MCF 10A (cell line): ENCODE data around the gene NPIPA2. TPM values are rescaled to one million over a fixed set of nuclear protein-coding genes. Genes with fewer than 3 reads are reported as not detected.
"Not testable (repeated sequence)": the region's sequence is repeated elsewhere in the genome, so short reads cannot be mapped to it uniquely, and the experiment has no call there.

Source experiments
- BruUV-seq: library from RNA; stranded (reverse); fragments of 400-500 nt; replicated peaks from 2 replicates; lab custom pipeline; 2021; lab: Mats Ljungman, UMichigan
- CTCF ChIA-PET: fragments of 300-600 bp; sonication (Branson Sonifier 250); formaldehyde crosslinking; extraction: SDS; loops from one replicate; lab custom pipeline; 2021; ENCODE audit warnings: antibody characterized with exemption, inconsistent platforms; lab: Yijun Ruan, JAX
- POLR2A ChIA-PET: fragments of 300-600, 350-650 bp; sonication (Branson Sonifier 250); formaldehyde crosslinking; extraction: SDS; loops from one replicate; lab custom pipeline; 2020; ENCODE audit warnings: antibody characterized with exemption, inconsistent platforms; lab: Yijun Ruan, JAX
- DNase-seq: peaks from one replicate; pipeline ENCODE4 v3.0.0-alpha.2; 2018; ENCODE audit not compliant: unreplicated experiment
- H3K27ac Mint-ChIP-seq: one replicate; pipeline ENCODE4 v1.8.0; 2022; ENCODE audit warnings: mild to moderate bottlenecking, low read depth, mixed read lengths; ENCODE audit not compliant: unreplicated experiment
- H3K27me3 Mint-ChIP-seq: one replicate; pipeline ENCODE4 v1.8.0; 2022; ENCODE audit warnings: mixed read lengths; ENCODE audit not compliant: insufficient read depth, unreplicated experiment
- H3K36me3 Mint-ChIP-seq: one replicate; pipeline ENCODE4 v1.8.0; 2022; ENCODE audit warnings: mild to moderate bottlenecking, moderate library complexity, mixed read lengths; ENCODE audit not compliant: insufficient read depth, unreplicated experiment
- H3K4me1 Mint-ChIP-seq: one replicate; pipeline ENCODE4 v1.8.0; 2022; ENCODE audit warnings: mixed read lengths; ENCODE audit not compliant: insufficient read depth, unreplicated experiment
- H3K4me3 Mint-ChIP-seq: one replicate; pipeline ENCODE4 v1.8.0; 2022; ENCODE audit warnings: mild to moderate bottlenecking, moderate library complexity, mixed read lengths; ENCODE audit not compliant: unreplicated experiment
- H3K9me3 Mint-ChIP-seq: one replicate; pipeline ENCODE4 v1.8.0; 2022; ENCODE audit warnings: mixed read lengths; ENCODE audit not compliant: unreplicated experiment
- intact Hi-C: fragments of 100-400 bp; cut with micrococcal nuclease; formaldehyde crosslinking; loops from 2 replicates; pipeline ENCODE4 v1.14.1; 2022
- total RNA-seq: library from RNA; stranded (reverse); gene quantifications from 2 replicates; pipeline ENCODE4 v1.2.3, GENCODE V29; 2022

Gene NPIPA2
- total RNA-seq, 1 experiment from 2014 or later, result 7.3 TPM

DNA sequence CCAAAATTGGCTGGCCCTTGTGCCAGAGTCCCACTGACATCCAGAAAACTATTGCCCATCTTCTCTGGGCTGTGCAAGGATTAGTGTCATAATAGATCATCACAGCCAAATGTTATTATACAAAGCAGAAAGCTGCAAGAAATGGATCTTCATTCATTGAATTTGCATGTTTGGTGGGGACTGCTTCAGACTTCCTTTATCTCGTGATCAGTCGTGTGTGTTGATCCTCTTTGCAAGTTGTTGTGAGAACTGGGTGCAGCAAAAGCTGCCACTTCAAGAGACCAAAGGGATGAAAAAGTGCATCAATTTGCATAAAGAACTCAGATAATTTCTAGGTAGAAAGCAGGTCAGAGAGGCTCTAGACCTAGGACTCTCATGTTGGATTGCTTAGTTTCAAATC is 61.2 kb downstream of the NPIPA2 start:
- BruUV-seq, POLR2A ChIA-PET, DNase-seq, H3K27ac Mint-ChIP-seq, H3K36me3 Mint-ChIP-seq, H3K9me3 Mint-ChIP-seq, CTCF ChIA-PET, H3K4me3 Mint-ChIP-seq, H3K4me1 Mint-ChIP-seq, intact Hi-C loops, H3K27me3 Mint-ChIP-seq: not testable (repeated sequence)

DNA sequence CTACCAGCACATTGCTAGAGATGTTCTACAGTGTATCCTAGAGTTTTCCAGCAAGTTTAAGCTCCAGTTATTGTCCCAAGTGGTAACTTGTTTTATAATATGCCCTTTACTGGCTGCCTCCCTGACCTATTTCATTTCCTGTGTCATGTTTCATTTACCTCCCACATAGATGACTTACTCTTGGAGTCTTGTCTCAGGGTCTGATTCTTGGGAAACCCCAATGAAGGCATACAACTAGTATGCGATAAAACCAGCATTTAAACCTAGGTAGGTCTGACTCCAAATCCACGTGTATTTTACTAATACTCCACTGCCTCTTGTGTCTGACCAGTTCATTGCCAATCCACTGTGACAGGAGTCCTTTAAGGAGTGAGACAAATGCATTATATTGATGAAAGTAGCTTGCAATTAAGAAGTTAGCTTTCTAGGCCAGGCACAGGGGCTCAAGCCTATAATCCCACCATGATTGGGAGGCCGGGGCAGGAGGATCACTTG is 64.9 kb downstream of the NPIPA2 start:
- CTCF ChIA-PET, intact Hi-C loops, H3K9me3 Mint-ChIP-seq, DNase-seq, POLR2A ChIA-PET, H3K36me3 Mint-ChIP-seq, BruUV-seq, H3K4me3 Mint-ChIP-seq, H3K27ac Mint-ChIP-seq, H3K4me1 Mint-ChIP-seq, H3K27me3 Mint-ChIP-seq: not testable (repeated sequence)

GRCh38 chr16:14813890-14814289 is 71.6 kb downstream of the NPIPA2 start:
- DNase-seq, H3K9me3 Mint-ChIP-seq, H3K4me3 Mint-ChIP-seq, intact Hi-C loops, H3K4me1 Mint-ChIP-seq, H3K36me3 Mint-ChIP-seq, BruUV-seq, POLR2A ChIA-PET, H3K27ac Mint-ChIP-seq, H3K27me3 Mint-ChIP-seq: not testable (repeated sequence)
- CTCF ChIA-PET, result interaction anchor here (0.6 kb wide), 1 partner anchor 645 kb away, joined by 3 read pairs; no protein-coding TSS in a partner anchor

Other genes starting within 250 kb of the NPIPA2 start
- 33.4 and 35.0 TPM in 2 replicates for gene PARN, start 112.3 kb upstream of the NPIPA2 start, total RNA-seq
- gene BFAR, start 109.6 kb upstream of the NPIPA2 start, total RNA-seq, result 51.4 and 57.0 TPM in 2 replicates
- gene PLA2G10, start 48.2 kb upstream of the NPIPA2 start, total RNA-seq, result not detected in 2 replicates
- 3.2 and 3.3 TPM in 2 replicates for gene NPIPA3, start 39.1 kb upstream of the NPIPA2 start, total RNA-seq
- gene NOMO1, start 91.2 kb downstream of the NPIPA2 start, total RNA-seq, result 121 and 125 TPM in 2 replicates
- 212 and 215 TPM in 2 replicates for gene NPIPA1, start 194.9 kb downstream of the NPIPA2 start, total RNA-seq
- gene PDXDC1, start 232.5 kb downstream of the NPIPA2 start, total RNA-seq, result 70.7 and 97.1 TPM in 2 replicates